HG03354 (cell line): ENCODE measurements around the gene SLC22A23.

ENCODE experiments used
- ATAC-seq: cut with Tn5 transposase; IDR thresholded peaks from one replicate; pipeline ENCODE4 v1.9.1; 2021; ENCODE audit warnings: mild to moderate bottlenecking; ENCODE audit not compliant: unreplicated experiment, poor library complexity, severe bottlenecking

The SLC22A23 gene

GRCh38 chr6:3376893-3377535 lies 79.8 kb downstream of the SLC22A23 start:
- no peak for ATAC-seq

DNA sequence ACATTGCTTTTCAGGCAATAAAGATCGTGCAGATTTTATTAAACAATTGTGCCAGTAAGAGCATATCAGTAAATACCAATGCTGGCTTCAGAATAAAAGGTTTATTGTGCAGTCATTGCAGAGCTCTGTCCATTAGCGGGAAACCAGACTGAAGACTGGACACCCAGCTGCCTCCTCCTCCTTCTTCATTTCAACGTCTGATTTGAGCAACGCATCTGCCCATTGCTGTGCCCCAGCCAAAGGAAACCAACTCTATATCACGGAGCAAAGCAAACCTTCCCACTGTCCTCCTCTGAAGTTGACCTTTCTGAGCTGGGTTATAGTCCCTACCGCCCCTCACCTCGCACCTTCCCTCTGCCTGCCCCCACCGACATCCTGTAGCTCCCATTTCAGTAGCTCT lies 80.8 kb downstream of the SLC22A23 start:
- ATAC-seq: no peak

GRCh38 chr6:3373597-3374203 lies 83.2 kb downstream of the SLC22A23 start:
- no peak for ATAC-seq

GRCh38 chr6:3372912-3373554 lies 83.8 kb downstream of the SLC22A23 start:
- ATAC-seq: no peak

DNA sequence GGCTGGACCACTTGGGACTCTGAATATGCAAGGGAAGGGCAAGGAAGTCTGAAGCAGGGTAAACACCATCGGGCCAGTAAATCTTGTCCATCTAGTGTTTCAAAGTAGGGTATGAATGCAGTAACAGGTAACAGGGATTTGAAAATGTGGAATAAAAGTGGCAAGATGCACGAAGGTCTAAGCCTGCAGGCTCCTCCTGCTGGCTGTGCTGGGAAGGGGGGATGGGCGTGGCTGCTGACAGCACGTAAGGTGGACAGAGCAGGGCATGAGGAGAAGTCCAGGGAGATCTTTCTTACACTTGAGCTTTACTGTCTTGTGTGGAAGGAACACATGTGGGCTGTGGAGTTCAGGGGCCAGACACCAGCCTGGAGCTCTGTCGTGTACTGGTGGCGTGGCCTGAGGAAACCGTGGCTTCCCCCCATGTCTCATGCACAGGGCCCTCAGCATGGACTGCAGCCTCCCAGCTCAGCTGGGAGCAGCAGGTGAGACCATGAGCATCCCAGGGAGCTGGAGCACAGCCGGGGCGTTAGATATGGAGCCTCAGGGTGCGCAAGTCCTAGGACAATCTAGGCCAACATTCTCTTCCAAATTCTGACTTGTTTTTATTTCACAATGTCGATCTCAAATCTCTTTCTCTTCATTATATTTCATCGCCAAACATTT lies 84.5 kb downstream of the SLC22A23 start:
- ATAC-seq: no peak

DNA sequence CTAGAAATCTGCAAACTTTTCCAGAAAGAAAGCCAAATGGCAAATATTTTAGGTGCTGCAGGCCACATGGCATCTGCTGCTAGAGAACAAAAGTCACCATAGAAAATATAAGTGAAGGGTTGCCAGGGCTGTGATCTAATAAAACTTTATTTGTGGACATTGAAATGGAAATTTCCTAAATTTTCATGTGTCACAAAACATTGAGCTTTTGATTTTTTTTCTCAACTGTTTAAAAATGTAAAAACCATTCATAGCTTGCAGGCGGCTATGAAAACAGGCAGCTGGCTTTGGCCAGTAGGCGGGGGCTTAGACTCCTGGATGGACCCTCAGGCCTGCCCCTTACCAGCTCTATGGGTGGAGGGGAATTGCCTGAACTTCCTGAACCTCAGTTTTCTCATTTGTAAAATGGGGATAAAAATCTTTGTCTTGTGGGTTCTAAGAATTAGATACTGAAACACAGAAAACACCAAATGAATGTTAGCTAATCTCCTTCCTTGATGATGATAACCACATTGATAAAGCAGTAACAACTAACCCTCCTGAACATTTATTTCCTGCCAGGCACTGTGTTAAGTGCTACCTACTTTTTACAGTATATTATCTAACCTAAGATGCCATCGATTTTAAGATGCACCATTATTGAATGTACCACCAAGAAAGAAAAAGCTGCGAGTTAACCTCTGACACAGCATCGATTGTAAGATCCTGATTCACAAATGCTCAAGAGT lies 85.5 kb downstream of the SLC22A23 start:
- no peak for ATAC-seq

DNA sequence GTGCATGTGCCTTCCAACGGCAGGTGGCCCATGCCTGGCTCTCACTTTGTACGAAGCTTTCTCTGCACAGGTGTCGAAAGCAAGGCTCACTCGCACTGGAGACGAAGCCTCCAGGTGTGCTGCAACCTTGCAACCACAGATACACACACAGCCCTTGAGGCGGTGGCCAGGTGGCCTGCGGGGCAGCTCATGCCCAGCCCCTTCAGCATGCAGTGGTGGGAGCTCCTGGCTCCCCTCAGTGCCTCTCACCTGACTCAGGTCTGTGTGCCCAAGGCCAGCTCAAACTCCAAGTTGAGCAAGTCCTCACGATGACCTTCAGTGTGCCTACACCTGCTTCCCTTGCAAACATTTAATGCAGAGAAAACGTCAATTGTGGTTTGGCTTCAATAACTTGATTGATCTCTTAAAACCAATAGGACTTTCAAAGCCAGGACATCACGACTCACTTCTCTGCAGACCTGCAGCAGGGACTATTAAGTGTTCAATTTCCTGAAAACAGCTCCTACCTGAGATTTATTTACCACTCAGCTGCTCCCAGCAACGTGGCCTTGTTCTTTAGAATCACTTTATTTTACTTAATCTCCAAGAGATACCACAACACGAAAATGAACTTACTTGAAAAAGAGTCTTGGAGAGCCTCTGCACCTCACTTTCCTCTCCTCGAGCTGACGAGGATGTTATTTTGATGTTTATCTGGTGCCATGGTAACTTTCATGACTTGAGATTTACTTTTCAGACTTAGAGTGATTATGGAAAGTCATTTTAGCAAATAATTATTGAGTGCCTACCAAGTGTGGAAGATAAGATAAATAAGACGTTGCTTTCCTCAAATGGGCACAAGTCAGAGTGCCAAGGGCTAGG lies 86.3 kb downstream of the SLC22A23 start:
- ATAC-seq: no peak

DNA sequence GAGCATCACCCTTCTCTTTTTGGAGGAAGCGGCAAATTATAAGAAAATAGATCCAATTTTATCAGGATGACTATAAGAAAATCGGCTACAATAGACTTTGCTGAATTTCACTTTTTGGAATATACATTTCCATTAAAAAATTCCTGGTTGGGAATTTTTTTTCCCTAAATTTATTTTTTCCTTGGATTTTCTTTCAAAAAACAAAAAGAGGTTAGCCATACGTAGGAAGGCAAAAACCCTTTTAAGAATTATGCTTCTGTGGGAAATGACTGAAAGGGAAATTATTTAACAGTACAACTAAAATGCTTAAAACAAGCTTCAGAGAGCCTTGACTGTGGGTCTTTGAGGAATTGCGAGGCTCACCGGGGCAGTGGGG lies 86.9 kb downstream of the SLC22A23 start:
- ATAC-seq: no peak

- ATAC-seq: no peak
These were observed 88.2 kb downstream of the SLC22A23 start for GRCh38 chr6:3368685-3369084.

DNA sequence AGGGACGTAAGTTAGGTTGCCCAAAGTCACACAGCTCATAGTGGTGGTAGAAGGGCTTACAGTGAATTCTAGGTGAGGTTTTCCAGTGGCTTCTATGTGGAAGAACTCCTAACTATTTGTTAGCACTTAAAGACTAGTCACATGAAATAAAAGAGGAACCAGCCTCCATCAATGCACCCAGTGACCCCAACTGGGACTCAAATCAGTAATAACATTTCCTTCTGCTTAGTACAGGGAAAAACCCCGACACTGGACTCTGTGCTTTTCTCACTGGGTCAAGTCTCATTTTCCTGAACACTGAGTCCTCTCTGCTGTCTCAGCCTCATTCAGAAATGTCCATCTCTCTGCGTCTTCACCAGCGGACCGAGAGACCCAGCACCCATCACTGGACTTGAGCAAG lies 89.2 kb downstream of the SLC22A23 start:
- ATAC-seq: no peak

DNA sequence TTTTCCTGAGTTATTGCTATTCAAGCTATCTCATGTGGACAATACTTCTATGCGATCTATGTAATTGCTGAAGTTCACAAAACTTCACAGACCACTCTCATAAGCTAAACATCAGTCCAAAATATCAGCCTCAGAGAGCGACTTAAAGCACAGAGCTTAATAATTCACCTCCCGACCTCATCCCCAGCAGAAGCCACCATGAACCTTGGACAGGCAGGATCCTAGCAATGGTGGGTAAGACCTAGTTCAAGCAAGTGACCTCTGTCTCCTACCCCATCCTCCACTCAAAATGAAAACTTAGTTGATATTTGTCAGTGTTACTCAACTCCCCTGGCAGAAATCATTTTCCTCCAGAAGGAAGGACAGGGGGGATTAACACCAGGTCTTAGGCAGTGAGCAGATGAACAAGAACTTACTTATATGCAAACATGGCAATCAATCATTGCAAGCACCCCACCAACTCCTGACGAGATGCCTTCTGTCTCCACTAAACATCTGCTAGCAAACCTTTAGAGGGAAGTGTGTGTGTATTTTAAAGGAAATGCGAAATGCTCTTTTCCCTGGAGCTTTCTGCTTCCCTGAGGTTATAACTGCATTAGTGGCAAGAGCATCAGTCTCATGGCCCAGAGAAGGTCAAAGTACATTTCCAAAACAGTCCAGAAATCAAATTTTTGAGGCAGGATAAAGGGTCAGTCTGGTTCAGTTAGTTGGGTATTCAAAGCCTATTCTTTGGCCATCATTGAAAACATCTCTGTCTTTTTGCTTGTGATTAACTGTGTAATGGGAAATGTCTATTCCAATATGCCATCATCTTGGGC lies 90.0 kb downstream of the SLC22A23 start:
- no peak for ATAC-seq

- no peak for ATAC-seq
These were observed 92.5 kb downstream of the SLC22A23 start for GRCh38 chr6:3364391-3364790.

DNA sequence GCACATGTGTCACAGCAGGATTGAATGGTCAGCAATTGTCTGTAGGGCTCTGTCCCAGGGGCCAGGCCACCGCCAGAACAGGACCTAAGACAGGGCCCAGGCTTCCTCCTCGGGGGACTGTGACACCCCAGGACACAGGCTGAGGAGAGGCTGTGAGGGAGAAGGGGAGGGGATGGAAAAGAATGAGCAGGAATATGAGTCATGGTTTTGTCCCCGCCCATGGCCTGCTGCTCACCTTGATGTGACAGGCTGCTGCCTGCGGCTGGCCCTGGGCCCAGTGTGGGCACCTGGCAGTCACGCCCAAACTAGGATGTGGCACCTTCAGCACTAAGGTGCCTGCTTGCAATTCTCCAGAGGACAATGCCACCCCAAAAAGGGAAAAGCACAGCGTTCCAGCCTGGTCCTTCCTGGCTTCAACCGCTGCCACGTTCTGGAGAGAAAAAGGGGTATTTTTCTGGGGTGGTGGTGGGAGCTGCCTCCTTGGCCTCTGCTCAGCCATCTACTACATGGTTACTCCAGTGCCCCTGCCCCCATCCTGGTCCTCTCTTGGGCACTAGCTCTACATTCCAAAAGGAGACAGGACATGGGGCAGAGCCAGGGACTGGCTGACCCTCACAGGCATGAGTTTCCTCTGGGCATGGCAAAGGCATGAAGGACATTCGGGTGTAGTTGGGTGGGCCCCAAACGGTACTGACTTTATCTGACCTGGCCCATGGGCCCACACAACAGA lies 93.4 kb downstream of the SLC22A23 start:
- no peak for ATAC-seq

DNA sequence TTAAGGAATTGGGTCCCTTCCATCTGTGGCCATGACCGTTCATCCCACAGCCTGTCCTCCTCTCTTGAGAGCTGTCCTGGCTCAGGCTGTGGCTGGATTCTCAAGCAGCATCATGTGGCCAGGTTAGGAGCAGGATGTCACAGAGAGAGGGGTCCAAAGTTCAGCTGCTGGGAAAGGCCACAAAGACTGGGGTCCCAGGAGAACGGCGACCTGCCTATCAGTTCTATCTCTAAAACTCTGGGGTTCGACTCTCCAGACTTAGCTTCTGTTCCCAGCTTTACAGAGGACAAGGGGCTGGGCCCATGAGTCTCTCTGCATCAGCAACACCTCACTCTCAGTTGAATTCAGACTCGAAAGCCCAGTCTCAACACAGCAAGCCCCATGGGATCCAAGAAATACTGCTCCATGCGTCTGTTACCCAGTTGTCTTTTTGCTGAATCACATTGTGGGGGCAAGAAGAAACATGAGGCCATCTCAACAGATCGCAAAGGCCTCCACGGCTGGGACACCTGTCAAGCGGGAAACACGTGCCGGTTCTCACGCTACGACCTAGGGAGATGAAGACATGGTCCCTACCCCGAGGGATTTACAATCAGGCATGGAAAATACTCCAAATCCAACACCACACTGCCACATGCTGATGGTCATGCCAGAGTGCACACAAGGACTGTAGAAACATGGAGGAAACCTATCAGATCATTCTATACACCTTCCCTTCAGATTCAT lies 95.4 kb downstream of the SLC22A23 start:
- no peak for ATAC-seq

GRCh38 chr6:3360727-3361045 lies 96.2 kb downstream of the SLC22A23 start:
- no peak for ATAC-seq

DNA sequence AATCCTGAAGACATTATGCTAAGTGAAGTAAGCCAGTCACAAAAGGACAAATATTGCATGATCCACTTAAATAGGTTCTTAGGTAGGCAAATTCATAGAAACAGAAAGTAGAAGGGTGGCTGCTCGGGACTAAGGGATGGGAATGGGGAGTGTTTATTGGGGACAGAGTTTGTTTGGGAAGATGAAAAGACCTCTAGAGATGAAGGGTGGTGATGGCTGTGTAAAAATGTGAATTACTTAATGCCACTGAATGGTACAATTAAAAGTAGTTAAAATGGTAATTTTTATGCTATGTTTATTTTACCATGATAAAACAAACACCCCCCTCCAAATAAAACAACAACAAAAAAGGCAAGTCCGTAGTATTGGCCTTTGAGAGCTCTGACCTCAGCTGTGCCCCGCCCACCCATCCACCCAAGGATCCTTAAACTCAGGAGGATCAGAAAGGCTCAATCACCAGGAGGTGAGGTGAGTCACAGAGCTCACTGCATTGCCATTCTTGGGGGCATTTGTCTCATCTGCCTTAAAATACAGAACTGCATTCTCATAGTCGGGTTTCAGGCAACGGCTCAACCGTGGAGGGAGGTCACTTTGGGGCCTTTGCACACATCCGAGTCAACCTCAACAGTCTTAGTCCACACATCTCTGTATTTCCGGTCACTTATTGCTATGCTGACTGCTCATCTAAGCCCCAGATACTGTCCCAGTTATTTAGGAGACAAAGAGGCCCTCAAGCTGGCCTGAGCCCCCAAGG lies 96.7 kb downstream of the SLC22A23 start:
- no peak for ATAC-seq
